ENCODE measurements around the gene MRPL46. TPM values are rescaled to one million over a fixed set of nuclear protein-coding genes. Genes with fewer than 3 reads are reported as not detected.

Gene MRPL46
- total RNA-seq, 2 experiments from 2014 or later: 8.6 to 10.2 TPM

GRCh38 chr15:88428805-88429605 lies 38.2 kb downstream of the MRPL46 start:
- TF ChIP-seq CTCF (IDR thresholded peaks at IDR 0.05): no peak
- Histone ChIP-seq H3K9me3 (ENCODE audit: control insufficient read depth in 1 of 2, insufficient read depth in 1 of 2, low read length in 2 of 2) (no peaks in the 10 kb centered on the region), H3K36me3 (ENCODE audit: insufficient read depth, low read length) (no peaks in the 10 kb centered on the region), H3K27me3 (ENCODE audit: control insufficient read depth in 1 of 2, insufficient read depth in 2 of 2, low read length in 2 of 2) (peaks cover 4 to 6% of the 10 kb centered on the region in 2 experiments), H3K4me3 (ENCODE audit: low read length) (no peak overlapping the region), H3K4me1 (ENCODE audit: insufficient read depth, low read length) (no peaks in the 10 kb centered on the region), H3K27ac (ENCODE audit: low read depth in 1 of 2, low read length in 2 of 2) (no peak overlapping the region)
- Mint-ChIP-seq H3K27ac (no peak overlapping the region), H3K9me3 (no peaks in the 10 kb centered on the region), H3K4me1 (ENCODE audit: low read depth) (no peaks in the 10 kb centered on the region), H3K36me3 (ENCODE audit: low read depth) (no peaks in the 10 kb centered on the region), H3K4me3 (no peak overlapping the region), H3K27me3 (peaks cover 32% of the 10 kb centered on the region)
- ATAC-seq (ENCODE audit: poor library complexity): no peak
- ChIA-PET CTCF (no interaction called here), POLR2A (no interaction called here)
- DNase-seq: no peak
- intact Hi-C loops (cut with DNase I, micrococcal nuclease): no loop called here

- intact Hi-C loops (cut with DNase I, micrococcal nuclease): no loop called here
- peaks cover 32% of the 10 kb centered on the region for H3K27me3 Mint-ChIP-seq
- POLR2A ChIA-PET: no interaction called here
Measured at GRCh38 chr15:88428053-88428452, 39.1 kb downstream of the MRPL46 start.

GRCh38 chr15:88426304-88426703 lies 40.9 kb downstream of the MRPL46 start:
- ChIA-PET CTCF (no interaction called here), POLR2A (no interaction called here)
- Mint-ChIP-seq H3K4me3 (no peak overlapping the region), H3K27me3 (peaks cover 40% of the 10 kb centered on the region), H3K4me1 (ENCODE audit: low read depth) (no peaks in the 10 kb centered on the region), H3K27ac (no peak overlapping the region), H3K9me3 (no peaks in the 10 kb centered on the region), H3K36me3 (ENCODE audit: low read depth) (no peaks in the 10 kb centered on the region)
- no peak for DNase-seq
- H3K4me1 ChIP-seq (ENCODE audit: insufficient read depth, low read length): no peaks in the 10 kb centered on the region
- no peak for ATAC-seq (ENCODE audit: poor library complexity)
- TF ChIP-seq CTCF (IDR thresholded peaks at IDR 0.05): no peak
- peaks cover 4 to 13% of the 10 kb centered on the region in 2 experiments for H3K27me3 ChIP-seq (ENCODE audit: control insufficient read depth in 1 of 2, insufficient read depth in 2 of 2, low read length in 2 of 2)
- no peak overlapping the region for H3K27ac ChIP-seq (ENCODE audit: low read depth in 1 of 2, low read length in 2 of 2)
- intact Hi-C loops (cut with DNase I, micrococcal nuclease): no loop called here
- H3K36me3 ChIP-seq (ENCODE audit: insufficient read depth, low read length): no peaks in the 10 kb centered on the region
- no peak overlapping the region for H3K4me3 ChIP-seq (ENCODE audit: low read length)
- no peaks in the 10 kb centered on the region for H3K9me3 ChIP-seq (ENCODE audit: control insufficient read depth in 1 of 2, insufficient read depth in 1 of 2, low read length in 2 of 2)

More at GRCh38 chr15:88428053-88428452, 39.1 kb downstream of the MRPL46 start:
- DNase-seq (no peak), ATAC-seq (ENCODE audit: poor library complexity) (no peak)
- Mint-ChIP-seq H3K4me3 (no peak overlapping the region), H3K4me1 (ENCODE audit: low read depth) (no peaks in the 10 kb centered on the region), H3K9me3 (no peaks in the 10 kb centered on the region), H3K36me3 (ENCODE audit: low read depth) (no peaks in the 10 kb centered on the region), H3K27ac (no peak overlapping the region)
- CTCF ChIA-PET: no interaction called here
- H3K27ac ChIP-seq (ENCODE audit: low read depth in 1 of 2, low read length in 2 of 2): no peak overlapping the region
- H3K4me1 ChIP-seq (ENCODE audit: insufficient read depth, low read length): no peaks in the 10 kb centered on the region
- no peaks in the 10 kb centered on the region for H3K36me3 ChIP-seq (ENCODE audit: insufficient read depth, low read length)
- H3K27me3 ChIP-seq (ENCODE audit: control insufficient read depth in 1 of 2, insufficient read depth in 2 of 2, low read length in 2 of 2): peaks cover 4 to 10% of the 10 kb centered on the region in 2 experiments
- TF ChIP-seq CTCF (IDR thresholded peaks at IDR 0.05): no peak
- H3K9me3 ChIP-seq (ENCODE audit: control insufficient read depth in 1 of 2, insufficient read depth in 1 of 2, low read length in 2 of 2): no peaks in the 10 kb centered on the region
- no peak overlapping the region for H3K4me3 ChIP-seq (ENCODE audit: low read length)

Data from CD4-positive, alpha-beta T cell (primary cell).